Glomerular visceral epithelial cell (primary cell): ENCODE data around the gene CACNA1S.

ENCODE experiments used
- DNase-seq: peaks from one replicate; pipeline ENCODE4 v3.0.0-alpha.2; 2016; ENCODE audit errors: extremely low spot score

The CACNA1S gene

DNA sequence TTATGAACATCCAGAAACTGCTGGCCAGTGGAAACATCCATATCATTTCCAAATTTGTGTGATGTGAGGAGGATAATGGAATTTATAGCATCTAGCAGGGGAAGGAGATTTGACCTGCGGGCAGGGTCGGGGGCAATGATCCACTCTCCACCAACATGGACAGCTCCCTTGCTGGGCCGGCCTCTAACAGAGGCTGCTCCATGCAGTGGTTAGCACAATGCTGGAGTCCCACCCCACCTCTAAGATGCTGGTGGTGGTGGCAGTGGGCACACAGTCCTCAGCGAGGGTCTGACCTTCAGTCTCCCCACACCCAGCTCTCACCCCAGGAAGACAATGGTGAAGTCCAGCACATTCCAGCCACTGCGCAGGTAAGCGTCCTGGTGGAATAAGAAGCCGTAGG, 18.7 kb downstream of the CACNA1S start:
- no peak for DNase-seq

- DNase-seq = no peak
Observed at GRCh38 chr1:201092738-201093137, 19.5 kb downstream of the CACNA1S start.

- DNase-seq = no peak
Observed at GRCh38 chr1:201091256-201091655, 21.0 kb downstream of the CACNA1S start.

GRCh38 chr1:201090541-201090940, 21.7 kb downstream of the CACNA1S start:
- DNase-seq = no peak

DNA sequence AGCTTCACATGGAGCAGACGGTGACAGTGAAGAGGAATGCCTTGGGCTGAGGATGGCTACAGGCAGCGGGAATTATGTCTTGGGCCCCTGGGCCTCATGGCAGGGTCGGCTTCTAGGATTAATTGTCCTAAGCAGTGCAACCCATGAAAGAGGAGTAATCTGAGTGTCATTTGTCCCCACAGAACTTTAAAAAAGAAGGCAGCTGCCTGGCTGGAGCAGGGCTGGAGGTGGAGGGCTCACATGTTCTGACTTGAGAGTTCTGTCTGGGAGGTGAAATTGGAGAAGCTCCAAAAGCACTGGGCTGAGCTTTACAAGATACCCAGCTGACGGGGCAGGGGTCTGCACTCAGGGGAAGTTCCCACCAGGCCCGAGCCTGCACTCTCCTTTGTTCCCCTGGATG, 22.6 kb downstream of the CACNA1S start:
- no peak for DNase-seq

GRCh38 chr1:201088901-201089525, 23.2 kb downstream of the CACNA1S start:
- DNase-seq = peak; percentile 49

DNA sequence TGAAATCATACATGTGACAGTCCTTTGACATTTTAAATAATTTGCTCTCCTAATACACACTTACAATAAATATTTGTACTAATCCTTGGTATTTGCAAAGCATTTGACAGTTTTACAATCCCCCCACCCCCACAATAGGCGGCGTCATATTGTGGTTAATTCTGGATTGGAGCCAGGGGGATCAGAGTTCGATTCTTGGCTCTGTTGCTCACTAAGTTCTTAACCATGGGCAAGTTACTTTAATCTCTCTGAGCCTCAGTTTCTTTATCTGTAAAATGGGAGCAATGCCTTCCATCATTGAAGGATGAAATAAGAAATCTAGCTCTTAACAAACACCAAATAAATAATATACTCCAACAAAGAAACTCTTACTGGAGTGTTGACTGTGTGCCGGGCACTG, 23.8 kb downstream of the CACNA1S start:
- DNase-seq = no peak

GRCh38 chr1:201085902-201086735, 26.1 kb downstream of the CACNA1S start:
- peak; percentile 56 for DNase-seq

DNA sequence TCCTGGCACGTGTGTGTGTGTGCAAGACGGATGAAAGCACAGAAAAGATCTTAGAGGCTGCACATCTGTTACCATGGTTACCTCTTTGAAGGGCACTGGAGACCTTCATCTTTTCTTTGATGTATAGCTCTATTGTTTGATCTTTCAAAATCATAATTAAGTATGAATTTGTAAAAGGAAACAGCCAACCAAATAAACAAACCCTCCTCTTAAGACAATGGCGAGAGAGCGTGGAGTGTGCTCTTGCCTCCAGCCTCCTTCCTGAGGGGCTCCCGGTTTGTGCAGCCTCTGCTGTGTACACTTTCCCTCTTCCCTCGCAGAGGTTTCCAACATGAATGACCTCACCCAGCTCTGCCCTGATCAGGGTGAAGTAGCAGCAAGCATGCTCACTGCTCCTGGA, 27.9 kb downstream of the CACNA1S start:
- no peak for DNase-seq

GRCh38 chr1:201083741-201084140, 28.5 kb downstream of the CACNA1S start:
- no peak for DNase-seq

DNA sequence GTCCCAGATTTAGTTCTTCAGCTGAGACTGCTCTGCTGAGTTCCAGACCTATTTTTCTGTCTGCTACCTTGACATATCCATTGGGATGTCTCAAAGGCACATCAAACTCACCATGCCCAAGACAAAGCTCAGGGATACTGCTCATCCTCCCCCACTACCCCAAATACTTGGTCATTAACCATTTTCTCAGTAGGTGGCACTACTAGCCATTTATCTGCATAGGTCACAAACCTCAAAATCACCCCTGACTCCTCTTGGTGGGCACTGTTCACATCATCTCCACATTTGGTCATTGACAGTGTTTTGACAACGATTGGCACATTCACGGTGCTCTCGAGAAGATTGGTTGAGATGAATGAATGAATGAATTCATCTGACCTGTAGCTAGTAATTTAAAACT, 32.1 kb downstream of the CACNA1S start:
- DNase-seq = no peak

DNA sequence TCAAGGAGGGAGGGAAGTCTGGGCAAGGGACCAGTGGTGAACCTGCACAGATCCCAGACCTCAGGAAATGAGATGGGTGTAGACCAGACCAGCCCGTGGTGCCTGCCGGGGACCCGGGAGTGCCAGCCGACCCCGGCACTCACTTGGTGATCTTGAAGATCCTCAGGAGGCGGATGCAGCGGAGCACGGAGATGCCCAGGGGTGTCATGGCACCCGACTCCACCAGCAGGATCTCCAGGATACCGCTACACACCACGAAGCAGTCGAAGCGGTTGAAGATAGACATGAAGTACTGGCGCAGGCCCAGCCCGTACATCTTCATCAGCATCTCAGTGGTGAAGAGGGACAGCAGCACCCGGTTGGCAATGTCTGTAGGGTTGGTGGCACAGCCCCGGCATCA, 34.5 kb downstream of the CACNA1S start:
- DNase-seq = no peak

DNA sequence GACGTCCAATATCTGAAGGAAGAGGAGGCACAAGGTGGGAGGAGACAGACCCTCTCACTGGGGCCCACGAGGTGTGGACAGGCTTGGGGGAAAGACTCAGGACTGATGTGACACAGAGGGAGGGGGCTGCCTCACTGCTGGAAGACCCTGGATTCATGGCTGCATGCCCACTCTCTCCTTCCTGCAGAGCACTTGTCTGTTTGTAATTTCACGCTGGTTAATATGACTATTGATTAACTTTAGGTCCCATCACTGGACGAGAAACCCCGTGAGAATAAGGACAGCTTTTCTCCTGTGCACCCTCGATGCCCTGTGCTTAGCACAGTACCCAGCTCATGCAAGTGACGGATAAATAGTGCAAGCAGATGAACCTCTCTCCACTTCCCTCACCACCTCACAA, 35.1 kb downstream of the CACNA1S start:
- DNase-seq = no peak

- DNase-seq = no peak
Observed at GRCh38 chr1:201076092-201076491, 36.1 kb downstream of the CACNA1S start.

- DNase-seq = peak; percentile 47
Observed at GRCh38 chr1:201074018-201074417, 38.2 kb downstream of the CACNA1S start.

DNA sequence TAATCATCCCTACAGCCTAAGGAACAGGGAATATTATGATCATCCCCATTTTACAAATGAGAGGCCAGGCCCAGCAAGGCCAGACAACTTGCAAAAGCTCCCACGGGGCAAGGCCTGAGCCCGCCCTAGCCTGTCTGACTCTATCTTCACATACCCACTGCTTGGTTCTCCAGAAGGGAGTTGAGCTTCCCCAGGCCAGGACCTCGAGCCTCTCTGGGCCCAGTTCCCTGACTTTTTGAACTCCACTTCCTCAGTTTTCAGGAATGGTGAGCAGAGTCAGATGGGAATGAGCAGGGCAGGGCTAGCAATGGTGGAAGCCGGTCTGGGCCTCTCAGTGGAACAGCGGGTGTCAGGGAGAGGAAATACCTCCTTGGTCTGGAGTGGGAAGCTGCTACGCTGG, 39.3 kb downstream of the CACNA1S start:
- DNase-seq = no peak

DNA sequence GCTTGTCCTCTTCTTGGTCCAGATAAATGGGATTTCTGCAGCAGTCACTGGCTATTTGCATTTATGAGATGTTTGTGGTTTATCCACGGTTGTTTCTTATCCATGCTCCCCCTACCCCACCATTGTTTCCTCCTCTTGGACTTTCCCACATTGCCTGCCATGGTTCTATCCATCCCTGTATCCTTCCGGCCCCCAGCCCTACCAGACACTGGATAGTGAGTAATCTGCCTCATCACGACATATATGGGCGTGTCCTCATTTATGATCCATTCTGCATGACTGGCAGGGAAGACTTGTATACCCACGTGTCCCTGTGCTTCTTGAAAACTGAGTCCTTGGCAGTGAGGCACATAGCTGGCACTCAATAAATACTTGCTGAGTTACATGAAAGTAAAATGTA, 40.1 kb downstream of the CACNA1S start:
- DNase-seq = peak; percentile 42

DNA sequence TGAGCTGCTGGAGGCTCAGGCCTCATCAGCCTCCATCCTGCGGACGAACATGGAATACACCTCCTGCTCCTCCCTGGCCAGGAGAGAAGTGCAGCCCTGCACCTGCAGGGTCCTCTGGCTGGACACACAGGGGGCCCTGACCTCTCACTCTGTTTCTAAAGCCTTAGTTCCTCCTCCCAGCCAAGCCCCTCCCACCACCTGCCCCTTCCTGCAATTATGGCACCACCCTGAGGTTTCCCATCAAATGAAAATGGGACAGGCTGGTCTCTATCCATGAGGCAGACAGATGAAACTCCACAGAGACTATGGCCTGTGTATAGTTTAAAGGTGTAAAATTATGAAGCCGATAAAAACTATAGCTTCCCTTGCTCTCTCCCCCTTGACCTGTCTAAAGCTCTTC, 42.6 kb downstream of the CACNA1S start:
- no peak for DNase-seq

- DNase-seq = no peak
Observed at GRCh38 chr1:201068976-201069375, 43.2 kb downstream of the CACNA1S start.

DNA sequence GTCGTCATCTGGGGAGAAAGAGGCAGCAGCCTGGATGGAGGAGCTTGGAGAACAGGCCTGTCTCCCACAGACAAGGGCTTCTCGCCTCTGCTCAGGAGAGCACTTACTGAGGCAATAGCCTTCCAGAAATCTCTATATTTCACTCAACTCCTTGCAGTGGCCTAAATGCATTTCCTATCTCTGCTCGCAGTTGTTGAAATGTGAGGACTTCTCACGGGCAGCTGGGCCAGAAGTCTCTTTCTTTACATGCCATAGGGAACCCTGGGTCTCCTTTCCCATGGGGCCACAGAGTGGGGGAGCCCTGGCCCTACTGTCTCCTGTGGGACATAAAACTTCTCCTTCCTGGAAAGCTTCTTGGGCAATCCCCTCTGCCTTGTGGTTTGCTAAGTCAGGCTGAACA, 45.2 kb downstream of the CACNA1S start:
- no peak for DNase-seq

GRCh38 chr1:201065686-201066085, 46.5 kb downstream of the CACNA1S start:
- DNase-seq = no peak

- no peak for DNase-seq
Observed at GRCh38 chr1:201064806-201065205, 47.4 kb downstream of the CACNA1S start.

DNA sequence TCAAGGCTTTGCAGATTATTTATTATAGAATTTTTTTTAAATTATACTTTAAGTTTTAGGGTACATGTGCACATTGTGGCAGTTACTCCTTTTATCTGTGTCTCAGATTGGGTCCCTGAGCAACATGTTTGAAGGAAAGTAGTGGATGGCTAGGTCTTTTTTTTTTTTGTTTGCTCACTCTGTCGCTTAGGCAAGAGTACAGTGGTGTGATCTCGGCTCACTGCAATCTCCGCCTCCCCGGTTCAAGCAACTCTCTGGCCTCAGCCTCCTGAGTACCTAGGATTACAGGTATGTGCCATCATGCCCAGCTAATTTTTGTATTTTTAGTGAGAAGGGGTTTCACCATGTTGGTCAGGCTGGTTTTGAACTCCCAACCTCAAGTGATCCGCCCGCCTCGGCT, 49.1 kb downstream of the CACNA1S start:
- DNase-seq = no peak
